Right renal cortex interstitium (tissue), 3 donors: Measurements from ENCODE around the gene LARP4B. TPM values are rescaled to one million over a fixed set of nuclear protein-coding genes. Genes with fewer than 3 reads are reported as not detected.

ENCODE experiments used
- DNase-seq, 3 donors: peaks; one replicate each; pipeline ENCODE4 v3.0.0-alpha.2; 2013; ENCODE audit warnings: low read depth in 3 of 3, low spot score in 2 of 3
- polyA plus RNA-seq, 3 donors: library from polyadenylated mRNA; unstranded; fragments of 120-200 nt; gene quantifications; one replicate each; pipeline ENCODE4 v1.2.1, GENCODE V29; 2013; ENCODE audit not compliant: insufficient read length in 3 of 3

Gene LARP4B
- polyA plus RNA-seq, 3 donors: 36.5 to 39.6 (median 39.3) TPM

DNA sequence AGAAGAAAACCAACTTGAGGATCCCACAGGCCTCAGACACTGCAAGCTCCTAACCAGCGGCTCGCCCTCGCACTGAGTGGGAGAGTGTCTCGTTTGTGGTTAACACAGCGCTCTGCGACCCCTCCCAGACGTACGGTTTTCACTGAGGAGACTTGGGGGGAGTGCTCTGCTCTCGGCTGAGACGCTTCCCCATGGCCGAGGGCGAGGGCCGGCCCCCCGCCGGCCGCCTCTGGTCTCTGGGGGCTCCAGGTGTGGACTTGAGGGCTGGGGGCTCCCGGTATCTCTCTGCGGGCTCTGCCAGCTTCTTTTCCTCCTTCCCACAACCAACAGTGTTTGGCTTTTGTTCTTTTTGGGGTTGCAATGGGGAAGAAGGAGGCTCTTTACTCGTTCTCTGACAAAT lies 118.7 kb downstream of the LARP4B start:
- no peak for DNase-seq

DNA sequence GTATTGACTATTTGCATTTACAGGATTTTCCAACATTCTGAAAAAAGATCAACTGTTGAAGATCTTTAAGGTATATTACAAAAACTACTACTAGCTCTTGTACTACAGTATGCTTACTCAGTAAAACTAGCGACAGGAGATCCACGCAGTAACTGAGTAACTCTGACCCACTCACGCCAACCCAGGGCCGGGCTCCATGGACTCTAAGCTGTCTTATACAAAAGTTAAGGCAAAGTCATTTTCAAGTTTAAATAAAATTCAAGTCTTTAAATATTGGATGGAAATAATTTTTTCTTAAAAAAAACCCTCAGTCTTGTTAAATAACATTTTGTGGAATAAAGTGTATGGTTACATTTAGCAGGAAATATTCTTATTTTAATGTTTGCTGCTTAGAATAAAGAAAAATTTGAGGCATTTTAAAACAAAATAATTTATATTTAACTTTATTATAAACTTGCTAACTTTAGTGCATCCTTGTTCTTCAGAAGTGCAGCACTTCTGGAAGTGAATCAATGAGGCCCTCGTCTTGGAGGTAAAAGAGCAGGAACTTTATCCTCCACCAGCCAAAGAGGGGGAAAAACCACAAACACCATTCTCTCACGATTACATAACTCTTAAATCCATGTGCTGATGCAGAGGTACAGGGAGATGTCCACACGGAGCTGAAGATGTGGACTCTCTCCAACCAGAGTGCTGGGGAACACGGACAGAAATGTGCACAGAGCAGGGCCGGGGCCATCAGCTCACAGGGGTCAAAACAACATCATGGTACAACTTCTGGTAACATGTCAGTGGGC lies 119.9 kb downstream of the LARP4B start:
- DNase-seq: no peak

DNA sequence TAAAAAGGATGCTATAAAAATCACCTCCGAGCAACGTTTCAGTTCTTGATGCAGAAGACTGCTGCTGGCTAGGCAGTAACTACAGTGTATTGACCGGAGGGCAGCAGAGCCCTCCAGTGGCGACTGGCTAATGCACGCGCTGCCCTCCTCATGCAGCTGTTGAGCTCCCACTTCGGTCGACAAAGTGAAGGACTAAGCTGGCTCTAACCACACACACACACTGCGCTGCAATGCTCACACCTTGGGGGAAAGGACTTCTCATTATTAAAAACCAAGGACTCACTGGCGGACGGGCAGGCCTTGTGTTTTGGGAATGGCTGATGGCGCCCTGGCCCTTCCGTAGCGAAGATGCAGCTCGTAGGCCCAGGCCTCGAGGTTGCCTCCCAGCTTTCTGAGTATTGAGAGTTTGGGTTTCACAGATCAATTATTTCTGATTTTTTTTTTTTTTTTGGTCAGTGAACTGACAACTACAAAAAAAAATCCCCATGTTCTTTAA lies 121.1 kb downstream of the LARP4B start:
- no peak for DNase-seq

DNA sequence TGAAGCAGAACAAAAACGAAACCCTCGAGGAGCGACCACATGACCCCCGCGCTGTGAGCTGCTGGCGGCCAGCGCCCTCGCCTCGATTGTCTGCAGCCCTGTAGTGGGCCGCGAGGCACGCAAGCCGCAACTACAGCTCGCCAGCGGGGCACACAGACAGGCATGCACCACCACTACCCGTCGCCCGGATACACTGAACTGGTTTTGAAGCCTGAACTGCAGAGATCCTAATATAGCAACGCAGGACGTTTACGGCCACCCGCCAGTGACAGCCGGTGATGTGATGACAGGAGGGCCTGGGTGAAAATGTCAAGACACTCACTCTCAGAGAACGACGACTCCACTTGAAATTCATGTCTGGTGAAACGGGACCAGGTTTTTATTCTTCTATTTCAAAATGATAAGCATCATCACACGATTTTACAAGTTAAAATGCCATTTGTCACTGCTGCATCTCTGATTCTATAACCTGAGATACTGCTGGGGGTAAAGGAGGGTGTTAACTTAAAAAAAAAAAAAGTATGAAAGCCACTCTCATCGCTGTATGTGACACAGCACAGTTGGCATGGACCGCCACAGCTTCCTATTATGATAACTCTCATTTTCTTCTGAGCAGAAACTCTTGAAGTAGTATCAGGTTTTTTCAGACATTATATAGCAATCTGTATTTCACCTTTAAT lies 121.7 kb downstream of the LARP4B start:
- DNase-seq: no peak

DNA sequence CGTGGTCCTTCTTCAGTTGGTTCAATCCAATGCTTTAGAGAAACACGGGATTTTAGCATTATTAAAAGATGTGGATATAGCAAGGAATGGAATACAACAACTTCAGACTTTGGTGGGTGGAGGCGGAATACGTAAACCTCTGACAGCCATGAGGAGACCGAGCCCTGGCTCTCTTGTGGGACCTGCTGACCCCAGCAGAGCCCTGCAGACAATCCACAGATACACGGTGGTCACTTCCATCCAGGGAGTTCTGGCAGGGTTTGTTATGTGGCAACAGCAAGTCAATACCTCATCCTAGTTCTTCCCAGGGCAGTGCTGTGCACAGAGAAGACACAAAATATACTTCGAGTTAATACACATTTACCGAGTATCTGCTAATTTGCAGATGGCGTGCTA lies 123.5 kb downstream of the LARP4B start:
- DNase-seq: no peak

DNA sequence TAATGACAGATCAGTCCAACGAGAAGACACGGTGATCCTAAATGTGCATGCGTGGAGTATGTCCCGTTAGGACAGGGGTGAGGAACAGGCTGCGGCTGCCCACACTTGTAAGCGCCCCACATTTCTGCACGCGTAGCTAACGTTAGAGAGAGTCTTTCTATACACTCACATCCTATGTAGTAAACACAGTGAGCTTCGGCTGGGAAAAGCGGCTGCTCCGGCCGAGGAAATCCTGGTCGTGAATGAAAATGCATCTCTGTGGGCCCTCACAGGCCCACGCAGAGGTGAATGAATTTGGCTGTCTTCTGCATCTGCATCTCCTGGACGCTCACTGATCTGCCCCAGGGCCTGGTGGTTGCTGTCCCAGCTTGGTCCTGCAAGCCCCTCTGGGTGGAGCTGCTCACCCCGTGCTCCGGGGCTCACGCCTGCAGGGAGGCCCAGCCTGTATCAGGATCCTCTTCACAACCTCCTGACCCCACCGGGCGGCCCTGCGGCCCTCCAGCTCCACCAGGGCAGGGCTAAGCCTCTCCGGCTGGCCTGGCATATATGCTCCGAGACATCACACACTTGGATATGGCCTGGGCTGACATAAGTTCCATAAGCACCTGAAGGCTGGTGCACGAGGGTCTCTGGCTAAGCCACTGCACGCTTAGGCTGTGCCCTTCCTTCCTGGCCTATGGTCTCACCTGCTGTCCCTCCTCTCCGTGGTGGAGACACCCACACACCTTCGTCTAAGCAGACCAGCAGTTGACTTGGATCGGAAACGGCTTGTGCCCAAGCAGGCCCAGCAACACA lies 124.1 kb downstream of the LARP4B start:
- no peak for DNase-seq

DNA sequence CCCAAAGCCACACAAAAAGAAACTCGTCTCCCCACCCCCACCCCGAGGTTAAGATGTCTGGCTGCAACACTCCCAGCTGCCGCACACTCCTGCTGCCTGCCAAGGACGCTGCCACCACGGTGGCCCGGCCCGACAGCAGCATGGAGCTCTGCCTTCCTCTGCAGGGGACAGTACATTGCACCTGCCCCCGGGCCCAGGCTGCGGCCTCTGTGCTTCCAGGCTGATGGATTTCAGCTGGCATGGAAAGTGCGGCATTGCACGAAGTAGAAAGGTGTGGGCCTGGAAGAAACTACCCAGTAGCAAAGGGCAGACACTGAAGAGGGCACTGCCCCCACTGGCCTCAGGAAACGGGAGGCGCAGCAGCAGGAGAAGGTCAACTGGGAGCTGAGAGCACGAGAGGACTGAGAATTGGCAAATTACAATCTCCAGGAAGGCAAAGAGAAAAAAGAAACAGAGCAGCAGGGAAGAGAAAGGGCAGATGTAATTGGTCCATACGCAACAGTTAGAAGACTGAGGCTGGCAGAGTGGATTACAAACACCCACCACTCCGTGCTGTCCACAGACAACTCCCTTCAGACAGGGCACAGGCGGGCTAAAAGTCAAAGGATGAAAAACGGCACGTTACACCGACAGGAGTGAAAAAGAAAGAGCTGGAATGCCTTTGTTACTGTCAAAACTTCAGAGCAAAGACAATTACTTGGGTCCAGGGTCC lies 124.9 kb downstream of the LARP4B start:
- no peak for DNase-seq

DNA sequence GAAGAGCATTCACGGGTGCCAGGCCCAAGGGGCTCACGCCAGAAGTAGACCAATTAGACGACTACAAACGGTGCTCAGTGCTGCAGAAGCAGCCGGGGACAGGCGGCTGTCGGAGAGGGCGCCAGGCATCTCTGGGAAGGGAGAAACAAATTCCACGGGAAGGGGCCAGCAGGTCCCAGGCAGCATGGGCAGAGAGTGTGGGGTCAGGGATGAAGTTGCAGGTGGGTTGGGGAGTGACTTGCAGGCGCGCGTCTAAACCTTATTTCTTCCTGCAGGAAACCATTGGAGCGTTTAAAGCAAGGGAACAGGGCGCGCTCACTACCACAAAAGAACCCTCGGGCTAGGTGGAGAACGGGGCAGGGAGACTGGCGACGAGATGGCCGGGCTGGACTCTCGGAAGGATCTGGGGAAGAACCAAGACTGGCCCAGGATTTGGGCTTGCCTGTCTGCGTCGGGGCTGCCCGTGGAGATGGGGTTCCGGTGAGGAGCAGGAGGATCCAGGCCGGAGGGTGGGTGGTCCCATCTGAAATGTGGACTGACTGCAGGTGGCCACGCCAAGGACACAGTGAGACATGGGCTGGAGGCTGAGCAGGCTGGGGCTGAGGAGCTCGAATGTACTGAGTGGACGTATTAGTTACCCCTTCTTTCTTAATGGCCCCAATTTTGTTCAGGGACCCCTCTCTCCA lies 125.7 kb downstream of the LARP4B start:
- DNase-seq: no peak

DNA sequence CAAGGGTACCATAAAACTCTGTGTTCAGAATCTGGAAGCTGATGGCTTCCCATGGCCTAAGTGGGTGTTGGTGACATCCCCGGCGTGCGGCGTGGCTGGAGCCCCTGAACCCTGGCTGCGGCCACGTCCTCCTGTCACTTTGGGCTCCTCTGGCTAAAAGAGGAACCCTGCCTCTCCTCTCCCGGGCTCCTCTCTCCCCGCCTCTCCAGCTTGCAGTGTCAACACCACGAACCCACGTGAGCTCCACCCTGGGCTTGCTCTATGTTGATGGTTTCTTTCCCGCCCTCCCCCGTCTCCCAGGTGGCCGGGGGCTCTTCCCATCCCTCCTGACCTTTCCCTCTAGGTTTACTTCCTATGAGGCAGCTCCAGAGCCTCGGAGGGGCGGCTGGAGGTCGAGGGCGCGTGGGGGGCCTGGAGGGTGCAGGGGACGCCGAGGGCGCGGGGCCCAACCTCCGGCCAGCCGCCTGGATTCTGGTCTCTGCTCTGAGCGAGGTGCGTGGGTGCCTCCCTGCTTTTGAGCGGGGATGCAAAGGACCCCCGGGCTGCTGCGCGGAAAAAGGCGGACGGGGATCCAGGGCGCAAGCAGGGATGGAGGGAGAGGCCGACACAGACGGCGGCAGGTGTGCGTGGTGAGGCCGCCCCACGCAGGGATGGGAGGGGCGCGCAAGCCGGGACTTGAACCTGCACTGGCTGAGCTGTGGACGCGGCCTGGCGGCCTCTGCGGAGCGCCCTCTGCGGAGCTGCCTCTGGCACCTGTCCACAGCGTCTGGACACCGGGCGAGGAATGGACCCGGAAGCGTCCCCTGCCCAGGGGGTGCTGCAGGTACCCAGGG lies 126.5 kb downstream of the LARP4B start:
- no peak for DNase-seq

DNA sequence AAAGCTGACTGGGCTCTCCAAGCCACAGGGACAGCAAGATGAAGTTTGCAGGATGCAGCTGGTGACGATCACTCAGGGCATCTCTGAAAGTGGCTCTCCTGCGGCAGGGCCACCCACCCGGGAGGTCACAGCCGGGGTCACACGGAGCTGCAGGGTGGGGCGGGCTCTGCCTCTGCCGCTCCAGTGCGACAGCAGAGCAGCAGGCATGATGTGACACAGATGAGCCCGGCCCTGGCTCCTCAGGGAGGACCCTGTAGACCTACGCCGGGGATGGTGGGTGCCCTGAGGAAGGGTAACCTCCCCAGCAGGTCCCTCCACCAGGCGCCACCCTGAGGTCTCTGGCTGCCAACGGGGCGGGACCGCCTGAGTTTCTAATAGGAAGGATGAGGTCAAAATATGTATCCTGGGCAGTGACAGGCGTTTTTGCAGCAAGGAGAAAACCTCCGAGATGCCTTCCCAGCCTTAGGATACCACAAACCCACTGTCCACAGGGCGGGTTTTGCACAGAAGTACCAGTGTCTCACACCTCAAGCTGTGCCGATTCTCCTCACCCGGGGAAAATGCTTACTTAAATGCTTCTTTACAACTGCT lies 127.2 kb downstream of the LARP4B start:
- DNase-seq: no peak

DNA sequence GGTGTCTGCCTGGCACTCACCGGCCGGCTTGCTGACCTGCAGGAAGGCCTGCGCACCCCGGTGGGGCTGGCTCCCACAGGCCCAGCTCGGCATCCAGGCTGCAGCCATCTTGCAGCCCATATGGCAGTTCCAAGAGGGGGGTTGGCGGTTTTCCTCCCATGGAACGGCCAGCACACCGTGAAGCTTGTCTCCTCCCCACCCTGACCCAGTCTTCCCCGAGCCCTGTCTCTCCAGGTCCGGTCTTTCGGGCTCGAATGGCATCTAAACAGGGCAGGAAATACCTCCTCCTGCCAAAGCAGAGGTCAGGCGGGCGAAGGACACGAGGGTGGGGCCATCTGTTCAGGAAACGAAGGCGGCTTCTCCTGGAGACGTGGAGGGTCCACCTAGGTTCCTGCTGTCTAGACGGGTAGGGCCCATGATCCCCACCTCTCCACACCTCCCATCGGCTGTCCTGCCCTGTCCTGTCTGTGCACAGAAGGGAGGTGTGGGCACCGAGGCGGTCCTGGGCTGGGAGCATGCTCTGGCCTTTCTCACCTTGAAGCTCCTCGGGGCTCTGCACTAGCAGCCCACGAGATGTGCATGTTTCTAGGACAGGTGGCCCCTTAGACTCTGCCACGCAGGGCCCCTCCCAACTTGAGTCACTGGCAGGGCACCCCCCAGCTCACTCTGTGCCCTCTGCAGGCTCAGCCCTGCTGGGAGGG lies 128.3 kb downstream of the LARP4B start:
- DNase-seq: no peak

DNA sequence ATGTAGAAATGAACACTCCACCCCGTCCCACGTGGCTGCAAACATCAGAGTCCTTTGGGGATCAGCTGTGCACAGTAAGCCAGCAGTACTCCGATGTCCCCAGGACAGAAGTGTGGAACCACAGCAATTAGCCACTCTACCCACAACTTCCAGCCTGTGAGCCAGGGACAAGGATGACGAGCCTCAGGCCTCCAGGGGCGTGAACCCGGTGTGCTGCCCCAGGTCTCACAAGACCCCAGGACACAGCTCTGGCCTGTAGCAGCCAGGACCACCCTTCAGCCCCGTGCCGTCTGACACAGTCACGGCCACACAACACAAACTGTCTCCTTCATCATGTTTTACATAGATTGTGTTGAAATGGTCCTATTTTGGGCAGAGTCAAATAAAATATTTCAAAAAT lies 129.0 kb downstream of the LARP4B start:
- no peak for DNase-seq

DNA sequence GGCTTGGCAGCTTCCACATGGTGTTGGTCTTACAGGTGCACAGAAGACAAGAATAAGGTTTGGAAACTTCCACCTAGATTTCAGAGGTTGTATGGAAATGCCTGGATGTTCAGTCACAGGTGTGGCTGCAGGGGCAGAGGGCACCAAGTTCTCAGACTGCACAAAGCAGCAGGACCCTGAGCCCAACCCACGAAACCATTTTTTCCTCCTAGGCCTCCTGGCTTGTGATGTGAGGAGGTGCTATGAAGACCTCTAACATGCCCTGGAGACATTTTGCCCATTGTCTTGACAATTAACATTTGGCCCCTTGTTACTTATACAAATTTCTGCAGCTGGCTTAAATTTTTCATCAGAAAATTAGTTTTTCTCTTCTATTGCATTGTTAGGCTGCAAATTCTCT lies 134.3 kb downstream of the LARP4B start:
- DNase-seq: no peak

DNA sequence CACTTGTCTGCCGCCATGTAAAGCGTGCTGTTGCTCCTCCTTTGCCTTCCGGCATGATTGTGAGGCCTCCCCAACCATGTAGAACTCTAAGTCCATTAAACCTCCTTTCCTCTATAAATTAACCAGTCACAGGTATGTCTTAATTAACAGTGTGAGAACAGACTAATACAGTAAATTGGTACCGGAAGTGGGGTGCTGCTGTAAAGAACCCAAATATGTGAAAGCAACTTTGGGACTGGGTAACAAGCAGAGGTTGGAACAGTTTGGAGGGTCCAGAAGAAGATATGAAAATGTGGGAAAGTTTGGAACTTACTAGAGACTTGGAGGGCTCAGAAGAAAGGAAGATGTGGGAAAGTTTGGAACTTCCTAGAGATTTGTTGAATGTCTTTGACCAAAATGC lies 135.3 kb downstream of the LARP4B start:
- DNase-seq: no peak

DNA sequence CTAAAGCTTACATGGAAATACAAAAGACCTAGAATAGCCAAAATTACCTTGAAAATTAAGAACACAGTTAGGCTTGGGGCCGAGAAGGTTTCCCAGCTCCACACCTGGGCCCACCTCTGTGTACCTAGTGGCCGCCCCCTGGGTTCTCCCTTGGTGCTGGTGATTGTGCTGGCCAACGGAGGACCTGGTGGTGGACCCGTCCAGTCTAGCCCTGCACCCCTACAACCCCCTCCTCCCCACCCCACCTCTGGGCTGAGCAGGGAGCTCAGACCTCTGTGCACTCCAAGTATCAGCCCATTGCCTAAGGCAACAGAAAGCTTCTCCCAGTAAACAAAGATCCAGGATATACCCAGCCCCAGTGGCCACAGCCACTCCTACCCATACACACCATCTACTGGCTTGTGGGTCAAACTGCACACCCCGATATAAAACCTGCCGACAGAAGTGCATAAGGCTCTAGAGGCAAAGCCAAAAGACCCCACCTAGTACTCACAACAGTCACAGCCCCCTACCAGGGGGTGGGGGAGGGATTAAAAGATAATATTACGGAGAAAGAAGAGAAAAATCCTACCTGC lies 137.0 kb downstream of the LARP4B start:
- no peak for DNase-seq

DNA sequence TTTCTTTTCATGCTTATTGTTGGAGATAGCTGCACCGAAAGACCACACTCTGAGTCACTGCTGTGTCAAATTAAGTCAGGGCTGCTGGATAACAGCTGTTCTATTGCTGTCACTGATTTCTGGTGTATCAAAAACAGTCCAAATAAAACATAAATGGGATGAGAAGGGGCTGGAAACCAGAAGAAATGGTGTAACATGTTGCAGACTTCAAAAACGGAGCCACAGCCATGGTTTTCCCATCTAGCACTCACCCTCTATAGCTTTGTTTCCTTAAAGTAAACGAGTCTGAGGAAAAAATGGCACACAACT lies 138.8 kb downstream of the LARP4B start:
- DNase-seq: no peak

DNA sequence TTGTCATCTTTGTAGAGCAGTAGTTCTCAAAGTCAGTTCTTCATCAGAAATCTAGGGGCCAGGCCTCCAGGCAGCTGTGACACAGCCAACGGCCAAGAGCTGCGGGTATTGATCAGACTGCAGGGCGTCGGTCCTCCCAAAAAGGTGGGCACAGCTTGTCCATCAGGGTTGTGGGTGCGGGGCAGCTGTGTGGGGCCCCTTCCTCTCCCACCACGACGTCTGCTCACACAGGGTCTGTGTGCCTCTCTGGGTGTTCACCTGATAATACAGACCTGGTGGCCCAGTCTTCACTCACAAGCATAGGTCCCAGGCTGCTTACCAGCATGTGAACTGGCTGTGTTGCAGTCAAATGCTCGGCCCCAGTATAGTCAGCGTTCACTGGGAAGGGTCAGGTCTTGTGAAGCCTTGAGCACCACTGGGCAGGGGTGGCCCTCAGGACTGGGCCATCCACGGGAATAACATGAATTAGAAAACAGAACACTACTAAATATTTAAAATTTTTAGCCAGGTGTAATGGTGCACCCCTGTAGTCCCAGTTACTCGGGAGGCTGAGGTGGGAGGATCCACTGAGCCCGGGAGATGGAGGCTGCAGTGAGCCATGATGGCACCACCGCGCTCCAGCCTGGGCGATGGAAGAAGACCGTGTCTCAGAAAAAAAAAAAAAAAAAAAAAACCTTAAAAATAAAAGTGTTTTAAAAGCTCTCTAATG lies 139.3 kb downstream of the LARP4B start:
- DNase-seq: no peak

DNA sequence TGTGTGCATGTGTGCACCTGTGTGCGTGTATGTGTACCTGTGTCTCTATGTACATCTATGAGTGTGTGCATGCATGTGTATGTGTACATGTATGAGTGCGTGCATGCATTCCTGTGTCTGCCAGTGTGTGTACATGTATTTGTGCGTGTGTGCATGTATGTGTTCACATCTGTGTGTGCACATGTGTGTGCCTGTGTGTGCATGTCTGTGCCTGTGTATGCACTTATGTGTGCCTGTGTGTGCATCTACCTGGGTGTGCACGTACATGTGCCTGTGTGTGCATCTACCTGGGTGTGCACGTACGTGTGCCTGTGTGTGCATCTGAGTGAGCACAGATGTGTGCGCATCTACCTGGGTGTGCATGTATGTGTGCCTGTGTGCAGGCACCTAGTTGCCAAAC lies 139.9 kb downstream of the LARP4B start:
- no peak for DNase-seq
